Measurements from ENCODE around the gene RRBP1.

Gene RRBP1

GRCh38 chr20:17598013-17598550 lies 84.0 kb downstream of the RRBP1 start:
- no peaks in the 10 kb centered on the region for H3K9me3 ChIP-seq (ENCODE audit: severe bottlenecking)
- peaks cover 47% of the 10 kb centered on the region for H3K36me3 ChIP-seq (ENCODE audit: low read depth)
- H3K4me1 ChIP-seq (ENCODE audit: insufficient read depth, poor library complexity, severe bottlenecking), result peaks cover 16% of the 10 kb centered on the region
- H3K4me3 ChIP-seq (ENCODE audit: severe bottlenecking), result no peak overlapping the region
- H3K27ac ChIP-seq (ENCODE audit: poor library complexity, severe bottlenecking), result no peak overlapping the region
- TF ChIP-seq CTCF (IDR thresholded peaks at IDR 0.05; ENCODE audit: poor library complexity, severe bottlenecking), result no peak
- DNase-seq (ENCODE audit: low spot score), result no peak
- ATAC-seq (ENCODE audit: low read depth), result no peak
- H3K27me3 ChIP-seq (ENCODE audit: insufficient read depth, poor library complexity, severe bottlenecking), result no peaks in the 10 kb centered on the region

GRCh38 chr20:17595856-17596255 lies 86.2 kb downstream of the RRBP1 start:
- DNase-seq (ENCODE audit: low spot score) (no peak), ATAC-seq (ENCODE audit: low read depth) (no peak)
- Histone ChIP-seq H3K36me3 (ENCODE audit: low read depth) (peaks cover 41% of the 10 kb centered on the region), H3K9me3 (ENCODE audit: severe bottlenecking) (no peaks in the 10 kb centered on the region), H3K4me1 (ENCODE audit: insufficient read depth, poor library complexity, severe bottlenecking) (peaks cover 20% of the 10 kb centered on the region), H3K27me3 (ENCODE audit: insufficient read depth, poor library complexity, severe bottlenecking) (no peaks in the 10 kb centered on the region), H3K4me3 (ENCODE audit: severe bottlenecking) (no peak overlapping the region), H3K27ac (ENCODE audit: poor library complexity, severe bottlenecking) (no peak overlapping the region)
- no peak for TF ChIP-seq CTCF (IDR thresholded peaks at IDR 0.05; ENCODE audit: poor library complexity, severe bottlenecking)

- no peak overlapping the region for H3K27ac ChIP-seq (ENCODE audit: poor library complexity, severe bottlenecking)
- peaks cover 42% of the 10 kb centered on the region for H3K36me3 ChIP-seq (ENCODE audit: low read depth)
- DNase-seq (ENCODE audit: low spot score), result no peak
- peak; percentile 86 for ATAC-seq (ENCODE audit: low read depth)
- no peaks in the 10 kb centered on the region for H3K9me3 ChIP-seq (ENCODE audit: severe bottlenecking)
- H3K4me1 ChIP-seq (ENCODE audit: insufficient read depth, poor library complexity, severe bottlenecking), result peaks cover 20% of the 10 kb centered on the region
- H3K27me3 ChIP-seq (ENCODE audit: insufficient read depth, poor library complexity, severe bottlenecking), result no peaks in the 10 kb centered on the region
- H3K4me3 ChIP-seq (ENCODE audit: severe bottlenecking), result no peak overlapping the region
- TF ChIP-seq CTCF (IDR thresholded peaks at IDR 0.05; ENCODE audit: poor library complexity, severe bottlenecking), result no peak
Observed at GRCh38 chr20:17594443-17594842, 87.6 kb downstream of the RRBP1 start.

- ATAC-seq (ENCODE audit: low read depth) (no peak), DNase-seq (ENCODE audit: low spot score) (no peak)
- Histone ChIP-seq H3K9me3 (ENCODE audit: severe bottlenecking) (no peaks in the 10 kb centered on the region), H3K4me3 (ENCODE audit: severe bottlenecking) (no peak overlapping the region), H3K27me3 (ENCODE audit: insufficient read depth, poor library complexity, severe bottlenecking) (no peaks in the 10 kb centered on the region), H3K36me3 (ENCODE audit: low read depth) (peaks cover 42% of the 10 kb centered on the region), H3K4me1 (ENCODE audit: insufficient read depth, poor library complexity, severe bottlenecking) (peaks cover 20% of the 10 kb centered on the region), H3K27ac (ENCODE audit: poor library complexity, severe bottlenecking) (no peak overlapping the region)
- no peak for TF ChIP-seq CTCF (IDR thresholded peaks at IDR 0.05; ENCODE audit: poor library complexity, severe bottlenecking)
Observed at GRCh38 chr20:17593902-17594301, 88.1 kb downstream of the RRBP1 start.

- Histone ChIP-seq H3K4me1 (ENCODE audit: insufficient read depth, poor library complexity, severe bottlenecking) (peaks cover 20% of the 10 kb centered on the region), H3K9me3 (ENCODE audit: severe bottlenecking) (no peaks in the 10 kb centered on the region), H3K36me3 (ENCODE audit: low read depth) (peaks cover 50% of the 10 kb centered on the region), H3K27ac (ENCODE audit: poor library complexity, severe bottlenecking) (no peak overlapping the region), H3K4me3 (ENCODE audit: severe bottlenecking) (no peak overlapping the region), H3K27me3 (ENCODE audit: insufficient read depth, poor library complexity, severe bottlenecking) (no peaks in the 10 kb centered on the region)
- TF ChIP-seq CTCF (IDR thresholded peaks at IDR 0.05; ENCODE audit: poor library complexity, severe bottlenecking), result no peak
- ATAC-seq (ENCODE audit: low read depth) (no peak), DNase-seq (ENCODE audit: low spot score) (no peak)
Observed at GRCh38 chr20:17590245-17590644, 91.8 kb downstream of the RRBP1 start.
